Activated CD8-positive, alpha-beta T cell treated with anti-CD3 and anti-CD28 coated beads, Interleukin-2, amount 10 ng/mL, durations not matched to agents 7 days and 5 days (primary cell): ENCODE measurements around the gene MCMBP. TPM values are rescaled to one million over a fixed set of nuclear protein-coding genes. Genes with fewer than 3 reads are reported as not detected.

Experiments used
- ATAC-seq: fragments of 150-1000 bp; cut with Tn5 transposase; one replicate; pipeline ENCODE4 v1.10.0; 2021; ENCODE audit warnings: moderate library complexity
- CTCF ChIA-PET: fragments of 350-600 bp; sonication (Branson Sonifier 250); formaldehyde crosslinking; loops from one replicate; lab custom pipeline; 2021; ENCODE audit warnings: antibody characterized with exemption; lab: Charles Lee
- POLR2A ChIA-PET: fragments of 350-600 bp; sonication (Branson Sonifier 250); formaldehyde crosslinking; loops from one replicate; lab custom pipeline; 2021; ENCODE audit warnings: antibody characterized with exemption; lab: Charles Lee
- DNase-seq: peaks from one replicate; pipeline ENCODE4 v3.0.0-alpha.2; 2020
- H3K27ac Mint-ChIP-seq: one replicate; pipeline ENCODE4 v1.8.0; 2021; ENCODE audit warnings: mild to moderate bottlenecking, mixed read lengths
- H3K27me3 Mint-ChIP-seq: one replicate; pipeline ENCODE4 v1.8.0; 2021; ENCODE audit warnings: low read depth, mixed read lengths
- H3K36me3 Mint-ChIP-seq: one replicate; pipeline ENCODE4 v1.8.0; 2021; ENCODE audit warnings: low read depth, mixed read lengths
- H3K4me1 Mint-ChIP-seq: one replicate; pipeline ENCODE4 v1.8.0; 2021; ENCODE audit warnings: low read depth, mixed read lengths
- H3K4me3 Mint-ChIP-seq: one replicate; pipeline ENCODE4 v1.8.0; 2021; ENCODE audit warnings: mild to moderate bottlenecking, mixed read lengths
- H3K9me3 Mint-ChIP-seq: one replicate; pipeline ENCODE4 v1.8.0; 2022; ENCODE audit warnings: mixed read lengths; ENCODE audit not compliant: insufficient read depth
- total RNA-seq, 2 experiments: library from RNA; stranded (reverse); gene quantifications; one replicate each; pipeline ENCODE4 v1.2.3, GENCODE V29; 2021

Gene MCMBP
- total RNA-seq, 2 experiments from 2014 or later: 95.2 to 95.9 TPM

DNA sequence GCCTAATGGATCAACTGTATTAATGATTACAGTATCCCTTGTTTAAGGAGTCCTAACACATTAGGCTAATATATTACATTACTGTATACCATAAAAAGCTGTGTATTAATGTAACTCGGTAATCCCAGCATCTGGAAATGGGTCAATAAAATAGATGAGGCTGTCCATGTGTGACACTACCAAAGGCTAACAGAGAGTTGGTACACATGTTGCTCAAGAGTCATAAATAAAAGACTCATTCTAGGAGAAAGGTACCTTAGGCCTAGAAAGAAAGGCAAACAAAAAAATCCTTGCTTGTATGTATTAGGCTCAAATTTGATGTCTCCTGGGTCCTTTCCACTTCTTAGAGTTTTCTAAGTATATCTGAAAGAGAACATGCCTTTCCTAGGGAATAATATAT is 14.6 kb downstream of the MCMBP start:
- Mint-ChIP-seq H3K9me3 (no peaks in the 10 kb centered on the region), H3K27me3 (no peaks in the 10 kb centered on the region), H3K27ac (no peak overlapping the region), H3K4me1 (peaks cover 30% of the 10 kb centered on the region), H3K4me3 (no peak overlapping the region), H3K36me3 (peaks cover 41% of the 10 kb centered on the region)
- ChIA-PET POLR2A (no interaction called here), CTCF (interaction anchor here (2.0 to 5.9 kb wide), 8 partner anchors 11 to 255 kb away, joined by 6 to 154 read pairs (median 14); partner anchors contain the start of genes INPP5F and SEC23IP)
- no peak for DNase-seq
- ATAC-seq: no peak

DNA sequence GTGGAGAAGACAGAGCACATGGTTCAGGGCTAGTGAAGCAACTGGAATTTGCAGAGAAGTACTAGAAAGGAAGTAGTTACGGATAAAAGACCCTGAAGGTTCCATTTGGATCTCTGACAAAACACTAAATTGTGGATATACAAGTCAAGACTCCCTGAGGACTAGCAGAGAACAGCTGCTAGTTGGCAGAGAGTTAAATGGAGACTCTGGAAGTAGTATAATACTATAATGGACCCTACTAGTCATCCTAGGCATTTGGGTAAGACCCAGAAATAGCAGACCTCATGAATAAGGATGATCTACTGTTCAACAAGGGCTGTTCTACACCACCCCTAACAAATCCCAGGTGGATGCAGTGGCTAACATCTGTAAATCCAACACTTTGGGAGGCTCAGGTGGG is 19.1 kb downstream of the MCMBP start:
- Mint-ChIP-seq H3K27me3 (no peaks in the 10 kb centered on the region), H3K9me3 (no peaks in the 10 kb centered on the region), H3K4me3 (no peak overlapping the region), H3K36me3 (peaks cover 49% of the 10 kb centered on the region), H3K4me1 (peaks cover 3% of the 10 kb centered on the region), H3K27ac (no peak overlapping the region)
- DNase-seq (no peak), ATAC-seq (no peak)
- POLR2A ChIA-PET: interaction anchor here (0.6 kb wide), 1 partner anchor 744 kb away, joined by 4 read pairs; no protein-coding TSS in a partner anchor
- CTCF ChIA-PET: interaction anchor here (1.9 kb wide), 1 partner anchor 103 kb away, joined by 7 read pairs; no protein-coding TSS in a partner anchor

DNA sequence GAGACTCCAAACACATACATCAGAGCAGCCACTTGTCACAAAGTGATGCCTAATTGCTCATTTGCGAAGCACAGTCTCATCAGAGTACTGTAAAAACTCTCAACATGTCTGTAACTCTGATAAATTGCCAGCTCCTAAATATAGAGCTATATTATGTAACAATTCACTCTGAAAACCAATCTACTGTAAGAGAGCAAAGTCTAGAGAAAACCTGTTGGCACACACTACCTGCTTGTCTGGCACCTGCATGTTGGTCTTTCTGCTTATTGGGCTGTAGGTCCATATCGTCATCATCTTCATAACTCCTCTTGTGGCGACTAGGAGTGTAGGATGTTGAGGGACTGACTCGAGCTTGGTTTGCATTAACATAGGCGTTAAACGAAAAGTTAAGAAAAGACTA is 19.8 kb downstream of the MCMBP start:
- H3K4me1 Mint-ChIP-seq: peaks cover 3% of the 10 kb centered on the region
- H3K9me3 Mint-ChIP-seq: no peaks in the 10 kb centered on the region
- ChIA-PET CTCF (interaction anchor here (1.9 kb wide), 1 partner anchor 103 kb away, joined by 7 read pairs; no protein-coding TSS in a partner anchor), POLR2A (interaction anchor here (0.6 kb wide), 1 partner anchor 744 kb away, joined by 4 read pairs; no protein-coding TSS in a partner anchor)
- ATAC-seq: no peak
- no peak for DNase-seq
- no peaks in the 10 kb centered on the region for H3K27me3 Mint-ChIP-seq
- no peak overlapping the region for H3K27ac Mint-ChIP-seq
- H3K4me3 Mint-ChIP-seq: no peak overlapping the region
- peaks cover 56% of the 10 kb centered on the region for H3K36me3 Mint-ChIP-seq

GRCh38 chr10:119852277-119852676 is 20.4 kb downstream of the MCMBP start:
- no peak overlapping the region for H3K27ac Mint-ChIP-seq
- no peak overlapping the region for H3K4me3 Mint-ChIP-seq
- ATAC-seq (no peak), DNase-seq (no peak)
- H3K4me1 Mint-ChIP-seq: peaks cover 3% of the 10 kb centered on the region
- POLR2A ChIA-PET: interaction anchor here (0.6 kb wide), 1 partner anchor 89 kb away, joined by 3 read pairs; no protein-coding TSS in a partner anchor
- no peaks in the 10 kb centered on the region for H3K9me3 Mint-ChIP-seq
- CTCF ChIA-PET: interaction anchor here (0.6 to 1.9 kb wide), 2 partner anchors 102 to 120 kb away, joined by 3 to 7 read pairs; no protein-coding TSS in a partner anchor
- H3K36me3 Mint-ChIP-seq: peaks cover 57% of the 10 kb centered on the region
- no peaks in the 10 kb centered on the region for H3K27me3 Mint-ChIP-seq

DNA sequence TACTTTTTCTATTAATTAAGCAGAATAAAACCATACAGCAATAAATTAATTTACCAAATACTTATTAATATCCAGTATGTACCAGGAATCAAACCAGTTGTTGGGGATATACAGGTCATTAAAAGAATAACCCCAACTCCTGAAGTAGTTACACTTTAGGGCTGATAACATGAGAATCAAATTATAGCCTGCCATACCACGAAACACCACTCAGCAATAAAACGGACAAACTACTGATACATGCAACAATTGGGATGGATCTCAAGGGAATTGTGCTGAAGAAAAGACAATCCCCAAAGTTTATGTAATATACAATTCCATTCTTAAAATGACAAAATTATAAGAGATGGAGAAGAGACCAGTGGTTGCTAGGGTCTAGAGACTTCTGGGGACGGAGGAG is 22.7 kb downstream of the MCMBP start:
- Mint-ChIP-seq H3K4me3 (no peak overlapping the region), H3K27ac (peak overlapping the region; percentile 33), H3K27me3 (no peaks in the 10 kb centered on the region), H3K36me3 (peaks cover 64% of the 10 kb centered on the region), H3K9me3 (no peaks in the 10 kb centered on the region), H3K4me1 (peaks cover 3% of the 10 kb centered on the region)
- DNase-seq (no peak), ATAC-seq (no peak)
- ChIA-PET CTCF (no interaction called here), POLR2A (no interaction called here)

GRCh38 chr10:119849031-119849789 is 23.4 kb downstream of the MCMBP start:
- Mint-ChIP-seq H3K27ac (no peak overlapping the region), H3K4me1 (peaks cover 3% of the 10 kb centered on the region), H3K36me3 (peaks cover 71% of the 10 kb centered on the region), H3K9me3 (no peaks in the 10 kb centered on the region), H3K4me3 (no peak overlapping the region), H3K27me3 (no peaks in the 10 kb centered on the region)
- ChIA-PET POLR2A (no interaction called here), CTCF (interaction anchor here (1.0 to 2.4 kb wide), 3 partner anchors 10 to 162 kb away, joined by 3 to 14 read pairs (median 5); no protein-coding TSS in a partner anchor)
- DNase-seq (no peak), ATAC-seq (no peak)

- H3K4me3 Mint-ChIP-seq: no peak overlapping the region
- H3K4me1 Mint-ChIP-seq: peaks cover 3% of the 10 kb centered on the region
- no peak for DNase-seq
- POLR2A ChIA-PET: no interaction called here
- ATAC-seq: no peak
- CTCF ChIA-PET: interaction anchor here (0.9 to 2.5 kb wide), 3 partner anchors 14 to 159 kb away, joined by 4 to 11 read pairs (median 8); no protein-coding TSS in a partner anchor
- H3K36me3 Mint-ChIP-seq: peaks cover 83% of the 10 kb centered on the region
- no peaks in the 10 kb centered on the region for H3K27me3 Mint-ChIP-seq
- no peaks in the 10 kb centered on the region for H3K9me3 Mint-ChIP-seq
- no peak overlapping the region for H3K27ac Mint-ChIP-seq
These were observed 27.0 kb downstream of the MCMBP start for GRCh38 chr10:119845656-119846055.

DNA sequence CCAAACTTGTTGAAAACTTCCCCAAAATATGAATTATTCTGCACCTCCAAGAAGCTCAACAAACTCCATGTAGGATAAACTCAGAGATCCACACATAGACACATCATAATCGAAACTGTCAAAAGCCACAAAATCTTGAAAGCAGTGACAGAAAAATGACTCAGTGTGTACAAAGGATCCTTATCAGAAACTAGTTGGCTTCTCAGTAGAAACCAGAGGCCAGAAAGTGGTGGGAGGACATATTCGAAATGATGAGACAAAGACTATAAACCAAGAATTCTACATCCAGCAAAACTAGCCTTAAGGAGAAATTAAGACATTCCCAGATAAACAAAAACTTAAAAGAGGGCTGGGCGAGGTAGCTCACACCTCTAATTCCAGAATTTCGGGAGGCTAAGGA is 38.5 kb downstream of the MCMBP start:
- ChIA-PET POLR2A (no interaction called here), CTCF (interaction anchor here (1.0 kb wide), 2 partner anchors 29 to 83 kb away, joined by 3 to 4 read pairs; no protein-coding TSS in a partner anchor)
- Mint-ChIP-seq H3K9me3 (no peaks in the 10 kb centered on the region), H3K36me3 (peaks cover 79% of the 10 kb centered on the region), H3K4me3 (no peak overlapping the region), H3K4me1 (peaks cover 15% of the 10 kb centered on the region), H3K27ac (peak overlapping the region; percentile 68), H3K27me3 (no peaks in the 10 kb centered on the region)
- DNase-seq (no peak), ATAC-seq (peak; percentile 36)

- Mint-ChIP-seq H3K4me3 (no peak overlapping the region), H3K9me3 (no peaks in the 10 kb centered on the region), H3K4me1 (peaks cover 15% of the 10 kb centered on the region), H3K27me3 (no peaks in the 10 kb centered on the region), H3K36me3 (peaks cover 79% of the 10 kb centered on the region), H3K27ac (no peak overlapping the region)
- POLR2A ChIA-PET: no interaction called here
- CTCF ChIA-PET: no interaction called here
- DNase-seq (no peak), ATAC-seq (no peak)
These were observed 39.7 kb downstream of the MCMBP start for GRCh38 chr10:119832951-119833350.

DNA sequence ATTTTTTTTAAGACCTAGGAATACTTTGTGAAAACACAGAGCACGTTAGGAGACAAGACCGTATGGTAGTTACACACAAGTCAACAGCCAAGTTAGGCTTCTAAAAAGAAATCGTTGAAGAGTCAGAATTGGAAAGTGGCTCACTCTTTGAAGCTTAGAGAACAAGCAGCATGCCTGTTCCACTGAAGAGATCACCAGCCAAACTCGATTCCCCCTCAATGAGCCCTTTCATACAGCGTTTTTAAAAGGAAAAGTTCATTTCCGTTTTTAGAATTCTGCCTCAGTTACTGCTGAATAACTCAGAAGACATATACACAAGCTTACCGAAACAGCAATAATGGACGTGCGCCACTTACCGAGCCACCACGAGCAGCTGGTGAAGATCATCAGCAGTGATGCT is 41.0 kb downstream of the MCMBP start:
- DNase-seq (no peak), ATAC-seq (no peak)
- Mint-ChIP-seq H3K27ac (no peak overlapping the region), H3K9me3 (no peaks in the 10 kb centered on the region), H3K36me3 (peaks cover 80% of the 10 kb centered on the region), H3K4me3 (no peak overlapping the region), H3K4me1 (peaks cover 15% of the 10 kb centered on the region), H3K27me3 (no peaks in the 10 kb centered on the region)
- ChIA-PET CTCF (interaction anchor here (0.9 kb wide), 1 partner anchor 28 kb away, joined by 4 read pairs; no protein-coding TSS in a partner anchor), POLR2A (no interaction called here)

DNA sequence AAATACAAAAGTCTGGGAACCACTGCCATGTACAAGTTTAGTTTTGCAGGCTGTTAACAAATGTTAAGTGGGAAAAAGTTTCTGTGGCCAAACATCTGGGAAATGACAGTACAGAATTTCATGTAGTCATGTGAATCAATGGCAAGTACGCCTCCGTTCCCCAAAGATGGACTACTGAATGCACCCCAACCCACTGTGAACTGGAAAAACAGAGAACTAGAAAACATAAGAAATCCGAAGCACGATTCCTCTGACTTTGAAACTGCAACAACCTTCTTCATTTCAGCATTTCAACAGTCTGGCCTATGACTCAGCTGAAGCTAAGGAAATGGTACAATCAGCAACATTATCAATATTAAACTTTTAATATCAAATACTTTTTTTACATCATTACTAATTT is 41.8 kb downstream of the MCMBP start:
- ATAC-seq: no peak
- CTCF ChIA-PET: interaction anchor here (1.2 kb wide), 1 partner anchor 80 kb away, joined by 3 read pairs; no protein-coding TSS in a partner anchor
- no peaks in the 10 kb centered on the region for H3K9me3 Mint-ChIP-seq

DNA sequence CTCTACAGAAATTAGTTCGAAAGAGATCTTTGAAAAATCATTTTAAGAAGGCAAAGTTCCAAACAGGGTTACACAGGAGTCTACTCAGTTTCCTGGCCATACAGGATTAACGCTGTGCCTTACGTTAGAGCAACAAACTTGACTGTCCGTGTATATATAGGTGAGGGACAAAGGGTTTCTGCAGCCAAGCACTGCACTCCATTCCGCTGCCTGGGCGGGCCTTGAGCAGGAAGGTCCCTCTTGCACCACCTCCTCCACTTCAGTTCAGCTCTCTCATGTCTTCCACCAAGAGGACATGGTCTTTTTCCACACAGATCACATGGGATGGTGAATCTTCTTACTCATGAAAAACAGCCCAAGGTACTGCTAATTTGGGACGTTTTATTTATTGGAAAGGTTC is 43.2 kb downstream of the MCMBP start:
- CTCF ChIA-PET: interaction anchor here (1.2 kb wide), 2 partner anchors 10 to 78 kb away, joined by 3 to 5 read pairs; no protein-coding TSS in a partner anchor
- peaks cover 66% of the 10 kb centered on the region for H3K36me3 Mint-ChIP-seq

More for the DNA sequence above, 41.8 kb downstream of the MCMBP start:
- DNase-seq: no peak
- Mint-ChIP-seq H3K4me1 (peaks cover 15% of the 10 kb centered on the region), H3K27ac (no peak overlapping the region), H3K36me3 (peaks cover 77% of the 10 kb centered on the region), H3K27me3 (no peaks in the 10 kb centered on the region), H3K4me3 (no peak overlapping the region)
- POLR2A ChIA-PET: no interaction called here

More for the DNA sequence above, 43.2 kb downstream of the MCMBP start:
- no peak overlapping the region for H3K4me3 Mint-ChIP-seq
- peaks cover 7% of the 10 kb centered on the region for H3K4me1 Mint-ChIP-seq
- H3K27me3 Mint-ChIP-seq: no peaks in the 10 kb centered on the region
- POLR2A ChIA-PET: no interaction called here
- H3K27ac Mint-ChIP-seq: no peak overlapping the region
- ATAC-seq (no peak), DNase-seq (no peak)
- H3K9me3 Mint-ChIP-seq: no peaks in the 10 kb centered on the region
